ENCODE results near the gene STMN3.

The STMN3 gene

DNA sequence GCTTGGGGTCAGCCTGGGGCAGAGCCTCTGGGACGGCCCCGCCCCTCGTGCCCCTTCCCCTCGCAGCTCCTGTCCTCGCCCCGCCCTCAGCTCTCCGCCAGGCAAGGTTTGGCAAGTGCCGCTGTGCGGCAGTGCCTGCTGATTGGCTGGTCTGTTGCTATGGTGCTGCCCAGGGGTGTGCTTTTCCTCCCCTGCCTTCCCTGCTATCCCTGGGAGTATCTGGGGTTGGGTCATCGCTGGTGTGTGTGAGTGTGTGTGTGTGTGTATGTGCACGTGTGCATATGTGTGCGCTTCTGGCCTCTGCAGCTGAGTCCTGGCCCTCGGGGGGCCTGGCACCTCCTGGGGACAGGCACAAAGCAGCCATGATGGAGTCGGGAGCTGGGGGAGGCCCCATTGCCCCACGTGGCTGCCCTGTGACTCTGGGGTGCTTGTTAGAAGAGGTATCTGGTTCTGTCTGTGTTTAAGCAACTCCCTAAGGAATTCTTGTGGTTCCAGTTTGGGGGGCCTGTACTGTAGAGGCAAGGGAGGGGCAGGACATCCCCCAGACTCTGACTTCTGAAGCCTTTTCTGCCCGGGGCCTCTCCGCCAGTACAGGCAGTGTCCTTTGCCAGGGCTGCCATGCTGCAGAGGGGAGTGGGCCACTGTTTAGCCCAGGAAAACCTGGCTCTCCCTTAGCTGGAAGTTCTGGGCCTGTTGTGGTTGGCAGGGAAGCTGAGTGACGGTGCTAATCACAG lies 11.8 kb upstream of the STMN3 start (continued):
- no peak for TF ChIP-seq ZNF585B (tag by site-specific recombination; IDR thresholded peaks at IDR 0.05)
- TF ChIP-seq GLIS1 (tag by site-specific recombination; IDR thresholded peaks at IDR 0.05) = peak; percentile 52
- TF ChIP-seq RBAK (tag by site-specific recombination; IDR thresholded peaks at IDR 0.05) = no peak
- TF ChIP-seq ZNF354C (tag by site-specific recombination; IDR thresholded peaks at IDR 0.05; ENCODE audit: borderline replicate concordance, low read depth) = no peak
- TF ChIP-seq ZNF561 (tag by site-specific recombination; IDR thresholded peaks at IDR 0.05; ENCODE audit: borderline replicate concordance) = no peak
- no peak for TF ChIP-seq ZNF202 (tag by site-specific recombination; IDR thresholded peaks at IDR 0.05; ENCODE audit: borderline replicate concordance)
- TF ChIP-seq ZNF626 (tag by site-specific recombination; IDR thresholded peaks at IDR 0.05) = no peak
- 0 out of 2 replicates have a peak, but pooled peaks have one; percentile 20 for TF ChIP-seq ZNF335 (tag by site-specific recombination; conservative IDR thresholded peaks at IDR 0.05)
- TF ChIP-seq, protein P1, sequence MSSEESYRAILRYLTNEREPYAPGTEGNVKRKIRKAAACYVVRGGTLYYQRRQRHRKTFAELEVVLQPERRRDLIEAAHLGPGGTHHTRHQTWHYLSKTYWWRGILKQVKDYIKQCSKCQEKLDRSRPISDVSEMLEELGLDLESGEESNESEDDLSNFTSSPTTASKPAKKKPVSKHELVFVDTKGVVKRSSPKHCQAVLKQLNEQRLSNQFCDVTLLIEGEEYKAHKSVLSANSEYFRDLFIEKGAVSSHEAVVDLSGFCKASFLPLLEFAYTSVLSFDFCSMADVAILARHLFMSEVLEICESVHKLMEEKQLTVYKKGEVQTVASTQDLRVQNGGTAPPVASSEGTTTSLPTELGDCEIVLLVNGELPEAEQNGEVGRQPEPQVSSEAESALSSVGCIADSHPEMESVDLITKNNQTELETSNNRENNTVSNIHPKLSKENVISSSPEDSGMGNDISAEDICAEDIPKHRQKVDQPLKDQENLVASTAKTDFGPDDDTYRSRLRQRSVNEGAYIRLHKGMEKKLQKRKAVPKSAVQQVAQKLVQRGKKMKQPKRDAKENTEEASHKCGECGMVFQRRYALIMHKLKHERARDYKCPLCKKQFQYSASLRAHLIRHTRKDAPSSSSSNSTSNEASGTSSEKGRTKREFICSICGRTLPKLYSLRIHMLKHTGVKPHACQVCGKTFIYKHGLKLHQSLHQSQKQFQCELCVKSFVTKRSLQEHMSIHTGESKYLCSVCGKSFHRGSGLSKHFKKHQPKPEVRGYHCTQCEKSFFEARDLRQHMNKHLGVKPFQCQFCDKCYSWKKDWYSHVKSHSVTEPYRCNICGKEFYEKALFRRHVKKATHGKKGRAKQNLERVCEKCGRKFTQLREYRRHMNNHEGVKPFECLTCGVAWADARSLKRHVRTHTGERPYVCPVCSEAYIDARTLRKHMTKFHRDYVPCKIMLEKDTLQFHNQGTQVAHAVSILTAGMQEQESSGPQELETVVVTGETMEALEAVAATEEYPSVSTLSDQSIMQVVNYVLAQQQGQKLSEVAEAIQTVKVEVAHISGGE (tag by site-specific recombination; conservative IDR thresholded peaks at IDR 0.05; ENCODE audit: low read depth) = no peak
- no peak for TF ChIP-seq ZNF654 (tag by site-specific recombination; IDR thresholded peaks at IDR 0.05; ENCODE audit: low read depth)
- TF ChIP-seq ZNF121 (tag by site-specific recombination; IDR thresholded peaks at IDR 0.05) = no peak
- TF ChIP-seq, protein P2, sequence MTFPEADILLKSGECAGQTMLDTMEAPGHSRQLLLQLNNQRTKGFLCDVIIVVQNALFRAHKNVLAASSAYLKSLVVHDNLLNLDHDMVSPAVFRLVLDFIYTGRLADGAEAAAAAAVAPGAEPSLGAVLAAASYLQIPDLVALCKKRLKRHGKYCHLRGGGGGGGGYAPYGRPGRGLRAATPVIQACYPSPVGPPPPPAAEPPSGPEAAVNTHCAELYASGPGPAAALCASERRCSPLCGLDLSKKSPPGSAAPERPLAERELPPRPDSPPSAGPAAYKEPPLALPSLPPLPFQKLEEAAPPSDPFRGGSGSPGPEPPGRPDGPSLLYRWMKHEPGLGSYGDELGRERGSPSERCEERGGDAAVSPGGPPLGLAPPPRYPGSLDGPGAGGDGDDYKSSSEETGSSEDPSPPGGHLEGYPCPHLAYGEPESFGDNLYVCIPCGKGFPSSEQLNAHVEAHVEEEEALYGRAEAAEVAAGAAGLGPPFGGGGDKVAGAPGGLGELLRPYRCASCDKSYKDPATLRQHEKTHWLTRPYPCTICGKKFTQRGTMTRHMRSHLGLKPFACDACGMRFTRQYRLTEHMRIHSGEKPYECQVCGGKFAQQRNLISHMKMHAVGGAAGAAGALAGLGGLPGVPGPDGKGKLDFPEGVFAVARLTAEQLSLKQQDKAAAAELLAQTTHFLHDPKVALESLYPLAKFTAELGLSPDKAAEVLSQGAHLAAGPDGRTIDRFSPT (tag by site-specific recombination; IDR thresholded peaks at IDR 0.05) = no peak
- TF ChIP-seq, protein P3, sequence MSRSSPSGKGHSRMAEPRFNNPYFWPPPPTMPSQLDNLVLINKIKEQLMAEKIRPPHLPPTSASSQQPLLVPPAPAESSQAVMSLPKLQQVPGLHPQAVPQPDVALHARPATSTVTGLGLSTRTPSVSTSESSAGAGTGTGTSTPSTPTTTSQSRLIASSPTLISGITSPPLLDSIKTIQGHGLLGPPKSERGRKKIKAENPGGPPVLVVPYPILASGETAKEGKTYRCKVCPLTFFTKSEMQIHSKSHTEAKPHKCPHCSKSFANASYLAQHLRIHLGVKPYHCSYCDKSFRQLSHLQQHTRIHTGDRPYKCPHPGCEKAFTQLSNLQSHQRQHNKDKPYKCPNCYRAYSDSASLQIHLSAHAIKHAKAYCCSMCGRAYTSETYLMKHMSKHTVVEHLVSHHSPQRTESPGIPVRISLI (tag by site-specific recombination; IDR thresholded peaks at IDR 0.05) = no peak
- TF ChIP-seq, protein P4, sequence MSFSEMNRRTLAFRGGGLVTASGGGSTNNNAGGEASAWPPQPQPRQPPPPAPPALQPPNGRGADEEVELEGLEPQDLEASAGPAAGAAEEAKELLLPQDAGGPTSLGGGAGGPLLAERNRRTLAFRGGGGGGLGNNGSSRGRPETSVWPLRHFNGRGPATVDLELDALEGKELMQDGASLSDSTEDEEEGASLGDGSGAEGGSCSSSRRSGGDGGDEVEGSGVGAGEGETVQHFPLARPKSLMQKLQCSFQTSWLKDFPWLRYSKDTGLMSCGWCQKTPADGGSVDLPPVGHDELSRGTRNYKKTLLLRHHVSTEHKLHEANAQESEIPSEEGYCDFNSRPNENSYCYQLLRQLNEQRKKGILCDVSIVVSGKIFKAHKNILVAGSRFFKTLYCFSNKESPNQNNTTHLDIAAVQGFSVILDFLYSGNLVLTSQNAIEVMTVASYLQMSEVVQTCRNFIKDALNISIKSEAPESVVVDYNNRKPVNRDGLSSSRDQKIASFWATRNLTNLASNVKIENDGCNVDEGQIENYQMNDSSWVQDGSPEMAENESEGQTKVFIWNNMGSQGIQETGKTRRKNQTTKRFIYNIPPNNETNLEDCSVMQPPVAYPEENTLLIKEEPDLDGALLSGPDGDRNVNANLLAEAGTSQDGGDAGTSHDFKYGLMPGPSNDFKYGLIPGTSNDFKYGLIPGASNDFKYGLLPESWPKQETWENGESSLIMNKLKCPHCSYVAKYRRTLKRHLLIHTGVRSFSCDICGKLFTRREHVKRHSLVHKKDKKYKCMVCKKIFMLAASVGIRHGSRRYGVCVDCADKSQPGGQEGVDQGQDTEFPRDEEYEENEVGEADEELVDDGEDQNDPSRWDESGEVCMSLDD (tag by site-specific recombination; IDR thresholded peaks at IDR 0.05) = no peak
- TF ChIP-seq MEIS1 (CRISPR knock-in tag; IDR thresholded peaks at IDR 0.05; ENCODE audit: borderline replicate concordance) = no peak
- TF ChIP-seq, protein P5, sequence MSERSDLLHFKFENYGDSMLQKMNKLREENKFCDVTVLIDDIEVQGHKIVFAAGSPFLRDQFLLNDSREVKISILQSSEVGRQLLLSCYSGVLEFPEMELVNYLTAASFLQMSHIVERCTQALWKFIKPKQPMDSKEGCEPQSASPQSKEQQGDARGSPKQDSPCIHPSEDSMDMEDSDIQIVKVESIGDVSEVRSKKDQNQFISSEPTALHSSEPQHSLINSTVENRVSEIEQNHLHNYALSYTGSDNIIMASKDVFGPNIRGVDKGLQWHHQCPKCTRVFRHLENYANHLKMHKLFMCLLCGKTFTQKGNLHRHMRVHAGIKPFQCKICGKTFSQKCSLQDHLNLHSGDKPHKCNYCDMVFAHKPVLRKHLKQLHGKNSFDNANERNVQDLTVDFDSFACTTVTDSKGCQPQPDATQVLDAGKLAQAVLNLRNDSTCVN (tag by site-specific recombination; optimal IDR thresholded peaks at IDR 0.05) = no peak
- TF ChIP-seq MZF1 (tag by site-specific recombination; IDR thresholded peaks at IDR 0.05; ENCODE audit: borderline replicate concordance) = no peak
- TF ChIP-seq KLF10 (tag by site-specific recombination; IDR thresholded peaks at IDR 0.05) = no peak
- TF ChIP-seq, protein P6, sequence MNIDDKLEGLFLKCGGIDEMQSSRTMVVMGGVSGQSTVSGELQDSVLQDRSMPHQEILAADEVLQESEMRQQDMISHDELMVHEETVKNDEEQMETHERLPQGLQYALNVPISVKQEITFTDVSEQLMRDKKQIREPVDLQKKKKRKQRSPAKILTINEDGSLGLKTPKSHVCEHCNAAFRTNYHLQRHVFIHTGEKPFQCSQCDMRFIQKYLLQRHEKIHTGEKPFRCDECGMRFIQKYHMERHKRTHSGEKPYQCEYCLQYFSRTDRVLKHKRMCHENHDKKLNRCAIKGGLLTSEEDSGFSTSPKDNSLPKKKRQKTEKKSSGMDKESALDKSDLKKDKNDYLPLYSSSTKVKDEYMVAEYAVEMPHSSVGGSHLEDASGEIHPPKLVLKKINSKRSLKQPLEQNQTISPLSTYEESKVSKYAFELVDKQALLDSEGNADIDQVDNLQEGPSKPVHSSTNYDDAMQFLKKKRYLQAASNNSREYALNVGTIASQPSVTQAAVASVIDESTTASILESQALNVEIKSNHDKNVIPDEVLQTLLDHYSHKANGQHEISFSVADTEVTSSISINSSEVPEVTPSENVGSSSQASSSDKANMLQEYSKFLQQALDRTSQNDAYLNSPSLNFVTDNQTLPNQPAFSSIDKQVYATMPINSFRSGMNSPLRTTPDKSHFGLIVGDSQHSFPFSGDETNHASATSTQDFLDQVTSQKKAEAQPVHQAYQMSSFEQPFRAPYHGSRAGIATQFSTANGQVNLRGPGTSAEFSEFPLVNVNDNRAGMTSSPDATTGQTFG (tag by site-specific recombination; IDR thresholded peaks at IDR 0.05; ENCODE audit: borderline replicate concordance) = no peak
- TF ChIP-seq MYNN (tag by site-specific recombination; IDR thresholded peaks at IDR 0.05; ENCODE audit: borderline replicate concordance) = no peak
- TF ChIP-seq, protein P7, sequence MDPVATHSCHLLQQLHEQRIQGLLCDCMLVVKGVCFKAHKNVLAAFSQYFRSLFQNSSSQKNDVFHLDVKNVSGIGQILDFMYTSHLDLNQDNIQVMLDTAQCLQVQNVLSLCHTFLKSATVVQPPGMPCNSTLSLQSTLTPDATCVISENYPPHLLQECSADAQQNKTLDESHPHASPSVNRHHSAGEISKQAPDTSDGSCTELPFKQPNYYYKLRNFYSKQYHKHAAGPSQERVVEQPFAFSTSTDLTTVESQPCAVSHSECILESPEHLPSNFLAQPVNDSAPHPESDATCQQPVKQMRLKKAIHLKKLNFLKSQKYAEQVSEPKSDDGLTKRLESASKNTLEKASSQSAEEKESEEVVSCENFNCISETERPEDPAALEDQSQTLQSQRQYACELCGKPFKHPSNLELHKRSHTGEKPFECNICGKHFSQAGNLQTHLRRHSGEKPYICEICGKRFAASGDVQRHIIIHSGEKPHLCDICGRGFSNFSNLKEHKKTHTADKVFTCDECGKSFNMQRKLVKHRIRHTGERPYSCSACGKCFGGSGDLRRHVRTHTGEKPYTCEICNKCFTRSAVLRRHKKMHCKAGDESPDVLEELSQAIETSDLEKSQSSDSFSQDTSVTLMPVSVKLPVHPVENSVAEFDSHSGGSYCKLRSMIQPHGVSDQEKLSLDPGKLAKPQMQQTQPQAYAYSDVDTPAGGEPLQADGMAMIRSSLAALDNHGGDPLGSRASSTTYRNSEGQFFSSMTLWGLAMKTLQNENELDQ (tag by site-specific recombination; IDR thresholded peaks at IDR 0.05; ENCODE audit: low read depth) = no peak

Measured in HEK293 (cell line).